ENCODE data around the gene LFNG.

The LFNG gene

GRCh38 chr7:2542011-2542915, 22.7 kb downstream of the LFNG start:
- H3K9me3 ChIP-seq (ENCODE audit: control insufficient read depth, insufficient read depth, low read length) = no peaks in the 10 kb centered on the region
- H3K4me1 ChIP-seq (ENCODE audit: insufficient read depth, low read length) = no peaks in the 10 kb centered on the region
- H3K9ac ChIP-seq (ENCODE audit: low read depth, low read length) = no peak overlapping the region
- peaks cover 11% of the 10 kb centered on the region; the same call in 1 of the 2 replicates for H3K36me3 ChIP-seq (ENCODE audit: insufficient read depth, low read length)

DNA sequence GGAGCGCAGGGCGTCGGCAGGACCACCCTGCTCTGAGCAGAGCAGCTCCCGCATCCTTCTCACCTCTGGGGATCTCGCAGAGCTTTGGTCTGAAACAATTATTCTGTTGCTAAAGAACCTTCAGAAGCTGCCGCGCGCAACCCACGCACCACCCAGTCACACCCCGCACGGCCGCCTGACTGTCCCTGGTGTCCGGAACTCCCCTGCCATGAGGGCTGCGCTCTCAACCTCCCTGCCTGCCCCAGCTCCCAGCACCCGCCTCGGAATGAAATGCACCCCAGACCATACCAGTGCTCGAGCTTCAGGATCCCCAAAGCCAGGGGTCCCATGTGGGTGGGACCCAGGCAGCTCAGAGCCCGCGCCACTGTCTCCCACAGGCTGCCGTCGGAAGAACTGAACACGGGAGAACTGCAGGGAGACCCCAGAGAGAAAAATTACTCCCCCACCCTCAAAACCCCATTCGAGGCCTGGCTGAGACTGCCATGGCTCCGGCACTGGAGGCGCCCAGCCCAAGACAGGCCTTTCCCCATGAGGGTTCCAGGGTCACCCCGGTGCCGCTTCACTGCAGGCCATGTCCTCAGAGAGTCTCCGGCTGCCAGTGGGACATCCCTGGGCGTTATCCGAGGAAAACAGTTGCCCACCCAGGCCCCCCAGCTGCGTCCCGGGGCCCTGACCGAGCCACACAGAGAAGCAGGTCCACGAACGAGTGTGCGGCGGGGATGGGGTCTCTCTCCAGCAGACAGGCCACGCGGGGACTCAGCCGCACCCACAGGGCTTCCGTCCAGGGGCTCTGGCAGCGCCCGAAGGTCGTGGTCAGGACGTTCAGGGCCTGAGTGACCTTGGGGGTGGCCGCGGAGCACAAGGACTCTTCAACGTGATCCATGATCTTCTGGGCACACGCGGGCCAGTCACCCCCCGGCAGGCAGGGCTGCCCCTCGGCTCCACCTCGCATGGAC, 23.6 kb downstream of the LFNG start:
- Histone ChIP-seq H3K4me1 (ENCODE audit: insufficient read depth, low read length) (no peaks in the 10 kb centered on the region), H3K36me3 (ENCODE audit: insufficient read depth, low read length) (peaks cover 11% of the 10 kb centered on the region), H3K9ac (ENCODE audit: low read depth, low read length) (no peak overlapping the region), H3K9me3 (ENCODE audit: control insufficient read depth, insufficient read depth, low read length) (no peaks in the 10 kb centered on the region)

- peaks cover 13% of the 10 kb centered on the region for H3K36me3 ChIP-seq (ENCODE audit: insufficient read depth, low read length)
- H3K9me3 ChIP-seq (ENCODE audit: control insufficient read depth, insufficient read depth, low read length) = no peaks in the 10 kb centered on the region
- no peaks in the 10 kb centered on the region for H3K4me1 ChIP-seq (ENCODE audit: insufficient read depth, low read length)
- H3K9ac ChIP-seq (ENCODE audit: low read depth, low read length) = no peak overlapping the region
Measured at GRCh38 chr7:2544541-2545188, 25.1 kb downstream of the LFNG start.

GRCh38 chr7:2545746-2546425, 26.3 kb downstream of the LFNG start:
- Histone ChIP-seq H3K9me3 (ENCODE audit: control insufficient read depth, insufficient read depth, low read length) (no peaks in the 10 kb centered on the region), H3K36me3 (ENCODE audit: insufficient read depth, low read length) (peaks cover 18% of the 10 kb centered on the region), H3K4me1 (ENCODE audit: insufficient read depth, low read length) (no peaks in the 10 kb centered on the region), H3K9ac (ENCODE audit: low read depth, low read length) (no peak overlapping the region)

- no peaks in the 10 kb centered on the region for H3K4me1 ChIP-seq (ENCODE audit: insufficient read depth, low read length)
- no peak overlapping the region for H3K9ac ChIP-seq (ENCODE audit: low read depth, low read length)
- peaks cover 19% of the 10 kb centered on the region for H3K36me3 ChIP-seq (ENCODE audit: insufficient read depth, low read length)
- no peaks in the 10 kb centered on the region for H3K9me3 ChIP-seq (ENCODE audit: control insufficient read depth, insufficient read depth, low read length)
Measured at GRCh38 chr7:2546776-2547586, 27.4 kb downstream of the LFNG start.

DNA sequence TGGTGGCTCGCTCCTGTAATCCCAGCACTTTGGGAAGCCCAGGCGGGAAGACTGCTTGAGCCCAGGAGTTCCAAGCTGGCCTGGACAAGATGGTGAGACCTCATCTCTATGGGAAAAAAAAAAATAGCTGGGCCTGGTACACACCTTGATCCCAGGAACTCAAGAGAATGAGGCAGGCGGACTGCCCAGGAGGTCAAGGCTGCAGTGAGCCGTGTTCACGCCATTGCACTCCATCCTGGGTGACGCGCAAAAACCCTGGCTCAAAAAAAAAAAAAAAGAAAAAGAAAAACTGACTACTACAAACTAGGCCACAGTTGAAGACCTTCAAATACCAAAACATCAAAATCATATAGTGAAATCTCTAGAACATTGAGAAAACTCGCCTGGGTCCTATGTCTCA, 31.8 kb downstream of the LFNG start:
- H3K4me1 ChIP-seq (ENCODE audit: insufficient read depth, low read length) = no peaks in the 10 kb centered on the region
- H3K36me3 ChIP-seq (ENCODE audit: insufficient read depth, low read length) = peaks cover 14% of the 10 kb centered on the region
- H3K9ac ChIP-seq (ENCODE audit: low read depth, low read length) = no peak overlapping the region
- no peaks in the 10 kb centered on the region for H3K9me3 ChIP-seq (ENCODE audit: control insufficient read depth, insufficient read depth, low read length)

GRCh38 chr7:2553108-2553507, 33.5 kb downstream of the LFNG start:
- H3K36me3 ChIP-seq (ENCODE audit: insufficient read depth, low read length) = peaks cover 11% of the 10 kb centered on the region
- H3K9me3 ChIP-seq (ENCODE audit: control insufficient read depth, insufficient read depth, low read length) = no peaks in the 10 kb centered on the region
- H3K4me1 ChIP-seq (ENCODE audit: insufficient read depth, low read length) = no peaks in the 10 kb centered on the region
- no peak overlapping the region for H3K9ac ChIP-seq (ENCODE audit: low read depth, low read length)

DNA sequence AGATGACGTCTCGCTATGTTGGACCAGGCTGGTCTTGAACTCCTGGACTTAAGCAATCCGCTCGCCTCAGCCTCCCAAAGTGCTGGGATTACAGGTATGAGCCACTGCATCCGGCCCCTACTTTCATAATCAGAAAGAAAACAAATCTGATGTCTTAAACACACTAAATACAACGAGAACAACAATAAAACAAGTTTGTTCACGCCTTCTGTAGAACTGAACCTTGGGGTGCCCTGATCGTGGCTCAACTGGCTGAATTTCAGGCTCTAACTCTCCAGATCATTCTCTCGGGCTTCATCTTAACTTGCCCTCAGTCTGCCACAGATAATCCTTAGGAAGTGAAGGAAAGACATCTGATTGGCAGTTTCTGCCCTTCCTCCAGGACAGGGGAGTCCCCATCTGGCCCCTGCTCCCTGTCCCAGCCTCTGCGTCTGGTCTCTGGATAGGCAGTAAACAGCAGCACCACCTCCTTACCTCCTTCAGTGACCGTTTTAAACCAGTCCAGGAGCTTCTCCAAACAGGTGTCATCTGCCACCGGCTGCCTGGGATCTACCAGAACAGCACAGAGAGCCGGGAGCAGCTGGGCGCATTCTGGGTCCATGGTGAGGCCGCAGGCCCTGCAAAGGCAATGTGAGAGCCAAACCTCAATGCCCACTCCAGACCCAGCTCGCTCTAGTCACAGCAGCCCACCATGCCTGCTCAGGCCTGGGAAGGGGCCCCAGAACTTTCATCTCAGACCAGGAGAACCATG, 34.4 kb downstream of the LFNG start:
- peaks cover 7% of the 10 kb centered on the region for H3K36me3 ChIP-seq (ENCODE audit: insufficient read depth, low read length)
- H3K9ac ChIP-seq (ENCODE audit: low read depth, low read length) = peak overlapping the region; percentile 95; the same call in 1 of the 2 replicates
- no peaks in the 10 kb centered on the region for H3K4me1 ChIP-seq (ENCODE audit: insufficient read depth, low read length)

GRCh38 chr7:2554661-2555111, 35.1 kb downstream of the LFNG start:
- Histone ChIP-seq H3K9me3 (ENCODE audit: control insufficient read depth, insufficient read depth, low read length) (no peaks in the 10 kb centered on the region), H3K4me1 (ENCODE audit: insufficient read depth, low read length) (no peaks in the 10 kb centered on the region), H3K9ac (ENCODE audit: low read depth, low read length) (peak overlapping the region; percentile 95; the same call in 1 of the 2 replicates), H3K36me3 (ENCODE audit: insufficient read depth, low read length) (peaks cover 7% of the 10 kb centered on the region)

More for the DNA sequence above, 34.4 kb downstream of the LFNG start:
- no peaks in the 10 kb centered on the region for H3K9me3 ChIP-seq (ENCODE audit: control insufficient read depth, insufficient read depth, low read length)

GRCh38 chr7:2555121-2556052, 35.8 kb downstream of the LFNG start, which contains the start of gene BRAT1:
Gene BRAT1 (minus strand): TSS chr7:2555524. CDS start chr7:2554431, 1,093 bp downstream.
- no peaks in the 10 kb centered on the region for H3K4me1 ChIP-seq (ENCODE audit: insufficient read depth, low read length)
- no peaks in the 10 kb centered on the region for H3K9me3 ChIP-seq (ENCODE audit: control insufficient read depth, insufficient read depth, low read length)
- peak within 1 kb of the TSS; percentile 95 for H3K9ac ChIP-seq (ENCODE audit: low read depth, low read length)
- H3K36me3 ChIP-seq (ENCODE audit: insufficient read depth, low read length) = peaks cover 7% of the 10 kb centered on the region; the same call in 1 of the 2 replicates

GRCh38 chr7:2558629-2559282, 39.2 kb downstream of the LFNG start, which contains the start of gene IQCE:
Gene IQCE (plus strand): TSS chr7:2558979. CDS start chr7:2559182, 203 bp downstream.
- Histone ChIP-seq H3K4me1 (ENCODE audit: insufficient read depth, low read length) (no peaks in the 10 kb centered on the region), H3K36me3 (ENCODE audit: insufficient read depth, low read length) (no peaks in the 10 kb centered on the region)

More at GRCh38 chr7:2558629-2559282, 39.2 kb downstream of the LFNG start, which contains the start of gene IQCE:
- Histone ChIP-seq H3K9ac (ENCODE audit: low read depth, low read length) (peak within 1 kb of the TSS; percentile 68), H3K9me3 (ENCODE audit: control insufficient read depth, insufficient read depth, low read length) (no peaks in the 10 kb centered on the region)
